ENCODE data around the gene ROBO1.

DNA sequence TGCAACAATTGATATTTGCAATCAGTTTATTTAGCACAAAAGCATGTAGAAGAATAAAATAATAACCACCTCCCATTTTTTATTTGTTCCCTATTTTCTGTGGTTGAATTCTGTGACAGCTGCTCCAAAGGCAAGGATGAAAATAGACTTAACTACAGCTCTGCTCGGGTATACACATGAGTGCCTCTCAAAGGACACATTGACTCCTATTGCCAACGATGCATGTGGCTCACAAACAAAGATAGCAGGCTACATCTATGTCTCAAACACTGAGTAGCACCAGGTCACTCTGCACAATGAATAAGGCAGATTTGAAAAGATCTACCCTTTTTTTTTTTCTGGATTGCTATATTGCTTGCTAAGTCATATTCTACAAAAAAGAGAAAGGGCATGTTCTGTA lies 612.9 kb downstream of the ROBO1 start:
- TF ChIP-seq CTCF (conservative IDR thresholded peaks at IDR 0.05), result no peak
- TF ChIP-seq ZFX (IDR thresholded peaks at IDR 0.05), result no peak
